Esophagus squamous epithelium (tissue), 4 donors: ENCODE data around the gene ZNF831.

Experiments
- CTCF ChIP-seq, 6 experiments: fragments of 450-650 bp in 4 of 6; fragments of 200-600 bp in 2 of 6; sonication (generic) in 2 of 6; IDR thresholded peaks; one replicate each; pipeline ENCODE4 v1.5.1; 2016 to 2019; ENCODE audit warnings: antibody characterized with exemption in 6 of 6, mild to moderate bottlenecking in 4 of 6, moderate library complexity in 4 of 6
- POLR2A ChIP-seq, 4 donors: fragments of 450-650 bp; IDR thresholded peaks; one replicate each; pipeline ENCODE4 v1.6.1; 2017; ENCODE audit warnings: antibody characterized with exemption in 4 of 4, mild to moderate bottlenecking in 4 of 4, moderate library complexity in 3 of 4

GRCh38 chr20:59125332-59125731 is 38.3 kb upstream of the ZNF831 start:
- TF ChIP-seq CTCF (IDR thresholded peaks at IDR 0.05): no peak
- TF ChIP-seq POLR2A (IDR thresholded peaks at IDR 0.05): no peak
